ENCODE data around the gene LMF2.

DNA sequence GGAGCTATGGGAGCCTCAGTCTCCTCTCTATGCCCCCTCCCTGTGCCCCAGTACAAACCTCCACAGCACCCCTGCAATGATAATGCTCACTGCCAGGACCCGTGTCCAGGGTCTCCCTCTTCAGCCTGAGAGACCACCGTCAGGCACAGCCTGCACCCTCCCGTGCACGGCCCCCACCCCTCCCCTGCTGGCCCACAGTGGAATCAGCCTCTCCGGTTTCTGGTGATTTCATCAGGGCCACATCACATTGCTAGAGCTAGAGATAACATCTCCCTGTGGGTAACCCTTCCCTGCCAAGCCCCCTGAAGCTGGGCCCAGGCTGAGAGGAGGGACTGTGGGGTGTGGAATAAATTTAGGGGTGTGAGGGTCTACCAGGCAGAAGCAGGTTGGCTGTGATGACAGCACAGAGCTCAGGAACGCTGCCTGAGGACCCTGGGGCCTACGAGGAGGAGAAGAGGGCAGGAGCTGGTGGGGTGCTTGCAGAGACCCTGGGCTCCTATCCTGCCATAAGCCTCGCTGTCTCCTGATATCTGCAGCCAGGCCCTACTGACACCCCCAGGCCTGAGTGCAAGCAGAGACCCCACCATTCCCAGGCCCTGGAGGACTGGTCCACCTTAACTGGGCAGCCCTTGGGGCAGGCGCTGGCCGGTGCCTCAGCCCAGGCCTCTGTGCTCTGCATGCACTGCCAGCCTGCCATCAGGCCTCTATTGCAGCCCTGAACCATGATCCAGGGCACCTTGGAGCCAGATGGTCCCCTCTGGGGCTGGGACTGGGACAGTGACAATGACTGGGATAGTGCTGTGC is 38.2 kb upstream of the LMF2 start, which contains the start of gene KLHDC7B:
- TF ChIP-seq FOXK2 (IDR thresholded peaks at IDR 0.05) (no peak), BHLHE40 (IDR thresholded peaks at IDR 0.05; ENCODE audit: borderline replicate concordance) (no peak), FOXM1 (IDR thresholded peaks at IDR 0.05; ENCODE audit: borderline replicate concordance) (no peak), HDGF (IDR thresholded peaks at IDR 0.05; ENCODE audit: borderline replicate concordance) (no peak), CTBP1 (IDR thresholded peaks at IDR 0.05; ENCODE audit: borderline replicate concordance) (no peak), NFRKB (IDR thresholded peaks at IDR 0.05) (no peak), SP1 (IDR thresholded peaks at IDR 0.05) (no peak), PKNOX1 (IDR thresholded peaks at IDR 0.05) (no peak), SUZ12 (IDR thresholded peaks at IDR 0.05) (no peak), L3MBTL2 (conservative IDR thresholded peaks at IDR 0.05) (no peak), ELF4 (IDR thresholded peaks at IDR 0.05) (no peak), ZNF384 (IDR thresholded peaks at IDR 0.05) (no peak)
